Stimulated activated CD8-positive, alpha-beta memory T cell treated with anti-CD3 and anti-CD28 coated beads, Interleukin-2, amount 100 ng/mL, for 48 hours (primary cell): Measurements from ENCODE around the gene TRIM73.
"Not testable (repeated sequence)": the region's sequence is repeated elsewhere in the genome, so short reads cannot be mapped to it uniquely, and the experiment has no call there.

Experiments
- DNase-seq, 2 donors: peaks; one replicate each; pipeline ENCODE4 v3.0.0-alpha.2; 2020; ENCODE audit warnings: low read depth in 2 of 2

TRIM73 gene

GRCh38 chr7:75415829-75416373, 20.5 kb downstream of the TRIM73 start:
- not testable (repeated sequence) for DNase-seq

DNA sequence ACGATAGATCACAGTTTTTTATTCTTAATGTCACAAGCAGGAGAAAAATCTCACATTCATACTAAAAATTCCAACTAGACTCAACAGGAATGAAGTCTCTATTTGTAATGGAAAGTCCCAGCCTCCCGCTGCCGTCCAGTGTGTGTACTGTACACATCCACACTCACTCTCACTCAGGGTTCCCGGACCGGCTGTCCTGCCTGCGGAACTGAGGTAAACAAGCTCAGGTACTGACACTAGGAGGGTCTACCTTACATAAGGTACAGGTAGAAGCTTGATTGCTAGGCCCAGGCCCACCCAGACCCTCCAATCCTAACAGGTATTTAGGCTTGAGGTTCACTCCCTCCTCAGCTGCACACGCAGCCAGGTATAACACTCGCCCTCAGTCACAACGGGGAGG, 21.4 kb downstream of the TRIM73 start:
- not testable (repeated sequence) for DNase-seq

- not testable (repeated sequence) for DNase-seq
Observed at GRCh38 chr7:75418292-75418858, 22.9 kb downstream of the TRIM73 start.

- DNase-seq, result not testable (repeated sequence)
Observed at GRCh38 chr7:75419210-75419609, 23.8 kb downstream of the TRIM73 start.

DNA sequence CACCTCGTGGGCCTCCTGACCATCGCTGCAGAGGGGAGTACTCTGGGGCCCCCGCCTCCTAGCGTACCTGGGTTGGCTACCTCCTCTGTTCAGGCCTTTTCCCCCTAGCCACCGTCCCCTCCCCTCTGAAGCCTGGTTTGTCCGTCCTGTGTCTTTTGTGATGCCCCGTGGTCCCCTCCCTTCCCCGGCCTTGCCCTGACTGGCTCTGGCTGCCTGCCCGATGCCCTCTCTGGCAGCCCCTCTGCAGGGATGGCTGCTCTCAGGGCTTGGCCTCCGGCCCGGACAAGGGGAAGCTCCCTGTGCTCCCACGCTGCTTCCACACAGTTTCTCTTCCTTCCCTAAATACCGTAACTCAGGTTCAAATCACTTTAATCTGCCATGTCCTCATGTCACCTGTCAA, 24.3 kb downstream of the TRIM73 start:
- not testable (repeated sequence) for DNase-seq

DNA sequence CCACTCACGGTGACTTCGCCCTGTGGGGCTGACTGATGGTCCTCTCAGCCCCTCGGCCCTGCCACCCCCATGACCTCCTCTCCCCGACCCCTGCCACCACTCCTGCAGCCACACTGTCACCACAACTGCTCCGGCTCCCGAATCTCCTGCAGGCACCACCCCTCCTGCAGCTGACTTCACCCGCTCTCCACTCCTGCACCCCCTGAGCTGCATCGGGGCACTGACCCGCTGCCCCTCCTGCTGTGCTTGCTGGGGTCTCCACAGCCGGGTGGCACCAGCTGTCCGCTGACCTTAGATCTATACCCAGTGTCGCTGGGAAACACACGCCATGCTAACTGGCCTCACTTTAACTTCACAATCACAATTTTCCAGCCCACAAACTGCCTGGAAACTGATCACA, 24.7 kb downstream of the TRIM73 start:
- not testable (repeated sequence) for DNase-seq

- DNase-seq, result not testable (repeated sequence)
Observed at GRCh38 chr7:75421798-75422710, 26.6 kb downstream of the TRIM73 start.

- DNase-seq, result not testable (repeated sequence)
Observed at GRCh38 chr7:75423481-75423880, 28.1 kb downstream of the TRIM73 start.

- DNase-seq, result not testable (repeated sequence)
Observed at GRCh38 chr7:75439000-75439399, 43.6 kb downstream of the TRIM73 start.

DNA sequence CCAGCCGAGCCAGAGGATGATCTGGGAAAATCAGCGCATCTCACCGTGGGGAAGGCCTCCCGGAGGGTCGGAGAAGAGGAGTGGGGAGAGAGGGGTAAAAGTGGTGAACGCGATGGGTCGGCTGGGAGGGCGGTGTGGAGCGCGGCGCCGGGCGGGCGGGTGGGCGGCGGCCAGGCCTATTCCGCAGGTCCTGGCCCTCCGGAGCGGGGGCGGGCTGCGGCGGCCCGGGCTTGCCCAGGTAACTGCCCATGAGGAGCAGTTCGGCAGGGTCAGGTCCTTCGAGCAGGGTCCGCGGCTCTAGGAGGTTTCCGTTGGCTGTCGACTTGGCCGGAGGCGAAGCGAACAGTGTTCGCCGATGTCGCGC, 46.7 kb downstream of the TRIM73 start:
- DNase-seq, result not testable (repeated sequence)

DNA sequence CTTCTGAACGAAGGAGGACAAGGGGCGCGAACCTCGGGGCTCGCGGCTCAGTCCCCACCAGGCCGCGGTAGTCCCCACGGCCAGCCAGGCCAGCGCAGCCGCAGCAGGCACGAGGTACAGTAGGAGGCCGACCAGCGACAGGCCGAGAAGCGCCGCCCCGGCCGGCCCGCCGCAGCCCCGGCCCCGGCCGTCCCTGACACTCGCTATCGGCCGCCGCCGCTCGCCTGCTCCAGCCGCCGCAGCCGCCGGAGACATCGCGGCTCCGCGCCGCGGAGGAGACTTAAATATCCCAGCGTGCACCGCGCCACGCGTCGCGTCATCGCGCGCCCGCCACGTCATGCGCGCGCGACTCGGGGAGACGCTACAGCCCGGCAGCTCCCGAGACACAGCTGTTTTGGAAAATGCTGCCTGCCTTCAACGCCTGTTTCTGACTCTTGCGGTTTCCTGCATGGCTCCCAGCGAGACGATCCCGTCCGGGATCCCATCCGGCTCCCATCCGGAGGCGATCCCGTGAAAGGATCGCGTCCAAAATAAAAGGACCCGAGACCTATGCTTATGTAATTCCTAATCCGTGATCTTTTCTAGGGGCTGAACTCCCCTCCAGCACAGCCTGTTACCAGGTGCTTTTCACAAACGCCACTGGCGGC, 47.2 kb downstream of the TRIM73 start:
- not testable (repeated sequence) for DNase-seq

DNA sequence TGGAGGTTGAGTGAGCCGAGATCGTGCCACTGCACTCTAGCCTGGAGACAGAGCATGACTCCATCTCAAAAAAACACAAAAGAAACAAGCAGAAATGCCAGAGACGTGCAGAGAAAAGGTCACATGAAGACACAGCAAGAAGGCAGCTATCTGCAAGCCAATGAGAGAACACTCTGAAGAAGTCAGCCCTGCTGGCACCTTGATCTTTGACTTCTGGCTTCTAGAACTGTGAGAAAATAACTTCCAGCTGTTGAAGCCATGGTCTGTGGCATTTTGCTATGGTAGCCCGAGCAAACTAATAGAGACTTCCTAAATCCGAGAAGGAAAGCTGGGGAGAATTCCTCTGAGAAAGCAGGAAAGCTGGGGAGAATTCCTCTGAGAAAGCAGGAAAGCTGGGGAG, 54.5 kb downstream of the TRIM73 start:
- DNase-seq, result not testable (repeated sequence)

DNA sequence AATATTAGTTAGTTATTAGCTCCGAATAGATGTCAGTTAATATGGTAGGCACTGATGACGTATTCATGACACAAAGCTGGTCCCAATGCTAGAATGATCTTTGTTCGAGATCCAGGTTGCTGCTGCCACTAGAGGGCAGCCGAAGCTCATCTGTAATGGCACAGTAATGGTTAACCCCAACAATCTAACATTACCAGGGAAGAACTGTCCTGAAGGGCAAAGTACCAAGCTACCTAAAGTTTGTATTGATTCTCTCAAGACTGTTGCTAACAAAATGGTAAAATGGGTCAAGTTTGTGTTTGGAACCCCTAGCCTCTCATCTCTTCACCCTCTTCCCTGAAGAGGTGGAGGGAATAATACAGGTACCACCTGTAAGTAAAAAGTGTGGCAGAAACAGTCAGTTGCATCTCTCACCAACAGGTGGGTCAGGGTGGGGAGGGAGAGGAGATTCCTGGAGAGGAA, 57.1 kb downstream of the TRIM73 start:
- not testable (repeated sequence) for DNase-seq
